ENCODE measurements around the gene LITAF.

The LITAF gene

DNA sequence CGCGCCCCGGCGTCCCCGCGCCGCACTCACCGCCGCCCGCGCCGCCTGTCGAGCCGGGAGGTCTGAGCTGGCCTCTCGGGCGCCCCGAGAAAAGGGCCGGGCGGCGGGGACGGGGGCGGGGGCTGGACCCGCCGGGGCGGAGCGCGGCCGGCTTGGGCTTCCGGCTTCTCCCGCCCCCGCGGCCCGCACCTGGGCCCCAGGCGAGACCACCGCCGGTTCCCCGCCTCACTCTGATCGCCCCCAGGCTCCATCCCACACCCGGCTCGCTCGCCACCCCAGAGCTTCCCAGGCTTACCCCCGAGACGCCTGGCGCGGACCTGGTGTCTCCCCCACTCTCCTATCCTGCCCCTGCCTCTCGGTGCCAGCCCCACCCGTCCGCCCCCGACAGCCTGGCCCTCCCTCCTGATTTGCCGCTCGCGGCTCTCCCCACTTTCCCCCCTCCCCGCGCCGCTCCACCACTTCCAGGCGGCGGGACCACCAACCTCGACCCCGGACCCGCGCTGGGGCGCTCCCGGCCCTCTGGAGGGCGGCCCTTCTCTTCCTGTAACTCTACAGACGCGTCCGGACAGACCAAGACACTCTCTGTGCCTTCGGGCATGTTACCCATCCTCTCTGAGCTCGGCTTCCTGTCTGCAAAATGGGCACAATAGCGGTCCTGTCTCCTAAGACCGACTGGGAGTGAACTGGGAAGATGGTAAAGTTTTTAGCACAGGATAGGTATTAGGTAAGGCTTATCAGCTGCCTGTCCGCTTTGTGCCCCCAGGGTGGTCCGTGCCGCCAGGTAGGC is at the start of gene LITAF:
TSS of gene LITAF (minus strand) at position 64 of the 787 bp plus-strand sequence. CDS start 30,189 bp downstream, outside the sequence.
- H3K27ac Mint-ChIP-seq = peak within 1 kb of the TSS; percentile 99
- H3K4me1 Mint-ChIP-seq = peaks cover 35% of the 10 kb centered on the region
- no peaks in the 10 kb centered on the region for H3K27me3 Mint-ChIP-seq
- H3K36me3 Mint-ChIP-seq = peaks cover 2% of the 10 kb centered on the region
- H3K9me3 Mint-ChIP-seq = no peaks in the 10 kb centered on the region
- peak within 1 kb of the TSS; percentile 99 for H3K4me3 Mint-ChIP-seq

DNA sequence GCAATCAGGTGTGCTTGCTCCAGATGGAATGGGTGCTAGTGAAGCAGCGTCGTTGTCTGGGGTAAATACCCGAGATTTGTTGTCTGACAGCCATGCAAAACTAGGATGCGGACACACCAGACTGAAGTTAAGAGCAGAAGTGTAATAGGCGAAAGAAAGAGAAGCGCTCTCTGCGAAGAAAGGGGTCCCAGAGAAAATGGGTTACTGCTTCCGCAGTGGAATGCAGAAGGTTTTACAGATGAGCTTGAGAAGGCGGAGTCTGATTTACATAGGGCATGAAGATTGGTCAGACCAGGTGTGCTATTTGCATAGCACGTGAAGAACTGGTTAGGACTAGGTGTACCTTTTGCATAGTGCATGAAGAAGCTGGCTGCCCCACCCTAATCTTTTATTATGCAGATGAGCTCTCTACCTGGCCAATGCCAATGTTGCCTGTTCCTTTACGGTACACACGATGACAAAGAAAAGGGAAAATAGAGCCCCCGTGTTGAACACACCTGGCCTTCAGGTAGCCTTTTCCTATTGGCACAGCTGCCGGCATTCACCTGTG is 49.5 kb upstream of the LITAF start:
- Mint-ChIP-seq H3K4me1 (peaks cover 28% of the 10 kb centered on the region), H3K27me3 (no peaks in the 10 kb centered on the region), H3K36me3 (no peaks in the 10 kb centered on the region), H3K27ac (no peak overlapping the region), H3K4me3 (no peak overlapping the region), H3K9me3 (no peaks in the 10 kb centered on the region)

GRCh38 chr16:11635679-11636171 is 49.0 kb upstream of the LITAF start:
- Mint-ChIP-seq H3K4me1 (peaks cover 25% of the 10 kb centered on the region), H3K36me3 (no peaks in the 10 kb centered on the region), H3K27me3 (no peaks in the 10 kb centered on the region), H3K27ac (no peak overlapping the region), H3K4me3 (no peak overlapping the region), H3K9me3 (no peaks in the 10 kb centered on the region)

DNA sequence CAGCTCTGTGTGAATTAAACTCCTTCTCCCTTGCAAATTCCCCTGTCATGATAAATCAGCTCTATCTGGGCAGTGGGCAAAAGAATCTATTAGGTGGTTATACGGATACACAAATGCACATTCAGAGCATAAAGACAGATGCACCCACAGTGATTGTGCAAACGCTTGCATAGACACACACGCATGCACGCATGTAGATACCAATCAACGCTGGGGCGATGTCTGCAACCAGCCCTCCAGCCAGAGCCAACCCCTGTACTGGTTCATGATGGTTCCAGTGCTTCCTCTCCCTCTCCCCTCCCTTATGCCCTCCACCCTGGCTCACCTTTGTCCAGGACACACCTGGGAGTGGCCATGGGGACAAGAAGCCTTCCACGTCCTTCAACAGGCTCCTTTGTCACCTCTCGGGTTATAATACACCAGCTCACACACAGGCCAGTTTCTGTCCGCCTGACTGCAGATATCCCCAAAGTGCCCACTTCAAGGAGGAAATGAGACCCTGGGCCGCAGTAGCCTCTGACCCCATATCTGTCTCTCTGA is 48.5 kb upstream of the LITAF start:
- Mint-ChIP-seq H3K27me3 (no peaks in the 10 kb centered on the region), H3K4me1 (peaks cover 25% of the 10 kb centered on the region), H3K4me3 (no peak overlapping the region), H3K27ac (peak overlapping the region; percentile 46), H3K36me3 (no peaks in the 10 kb centered on the region), H3K9me3 (no peaks in the 10 kb centered on the region)

- H3K9me3 Mint-ChIP-seq = no peaks in the 10 kb centered on the region
- H3K4me1 Mint-ChIP-seq = peaks cover 32% of the 10 kb centered on the region
- no peak overlapping the region for H3K27ac Mint-ChIP-seq
- H3K4me3 Mint-ChIP-seq = no peak overlapping the region
- no peaks in the 10 kb centered on the region for H3K36me3 Mint-ChIP-seq
- no peaks in the 10 kb centered on the region for H3K27me3 Mint-ChIP-seq
Observed at GRCh38 chr16:11634312-11634711, 47.6 kb upstream of the LITAF start.

DNA sequence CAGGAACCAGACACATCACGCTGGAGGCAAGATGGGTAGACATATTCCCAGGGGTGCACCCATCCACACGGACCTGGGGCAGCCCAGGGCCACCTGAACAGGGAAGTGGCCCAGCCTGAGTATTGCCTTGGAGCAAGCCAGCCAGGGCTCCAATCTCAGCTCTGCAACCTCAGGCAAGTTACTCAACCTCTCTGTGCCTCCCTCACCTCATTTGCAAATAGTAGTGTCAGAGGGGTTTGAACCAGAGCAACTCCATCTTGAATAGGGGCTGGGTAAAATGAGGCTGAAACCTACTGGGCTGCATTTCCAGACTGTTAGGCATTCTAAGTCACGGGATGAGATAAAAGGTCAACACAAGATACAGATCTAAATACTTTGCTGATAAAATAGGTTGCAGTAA is 46.4 kb upstream of the LITAF start:
- H3K27me3 Mint-ChIP-seq = no peaks in the 10 kb centered on the region
- no peaks in the 10 kb centered on the region for H3K9me3 Mint-ChIP-seq
- H3K4me1 Mint-ChIP-seq = peaks cover 41% of the 10 kb centered on the region
- no peak overlapping the region for H3K27ac Mint-ChIP-seq
- no peaks in the 10 kb centered on the region for H3K36me3 Mint-ChIP-seq
- H3K4me3 Mint-ChIP-seq = no peak overlapping the region

GRCh38 chr16:11632455-11632939 is 45.8 kb upstream of the LITAF start:
- Mint-ChIP-seq H3K4me3 (no peak overlapping the region), H3K9me3 (no peaks in the 10 kb centered on the region), H3K4me1 (peaks cover 43% of the 10 kb centered on the region), H3K27me3 (no peaks in the 10 kb centered on the region), H3K27ac (no peak overlapping the region), H3K36me3 (no peaks in the 10 kb centered on the region)

DNA sequence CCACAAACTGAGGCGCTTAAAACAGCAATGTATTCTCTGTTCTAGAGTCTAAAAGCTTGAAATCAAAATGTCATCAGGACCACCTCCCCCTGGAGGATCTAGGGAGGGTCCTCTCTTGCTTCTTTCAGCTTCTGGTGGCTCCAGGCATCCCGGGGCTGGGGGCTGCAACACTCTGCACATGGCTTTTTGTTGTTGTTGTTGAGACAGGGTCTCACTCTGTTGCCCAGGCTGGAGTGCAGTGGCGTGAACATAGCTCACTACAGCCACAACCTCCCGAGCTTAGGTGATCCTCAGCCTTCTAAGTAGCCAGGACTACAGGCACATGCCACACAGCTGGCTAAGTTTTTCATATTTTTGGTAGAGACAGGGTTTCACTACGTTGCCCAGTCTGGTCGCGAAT is 44.5 kb upstream of the LITAF start:
- H3K27ac Mint-ChIP-seq = no peak overlapping the region
- no peaks in the 10 kb centered on the region for H3K27me3 Mint-ChIP-seq
- H3K4me1 Mint-ChIP-seq = peaks cover 43% of the 10 kb centered on the region
- no peaks in the 10 kb centered on the region for H3K9me3 Mint-ChIP-seq
- no peak overlapping the region for H3K4me3 Mint-ChIP-seq
- H3K36me3 Mint-ChIP-seq = no peaks in the 10 kb centered on the region

GRCh38 chr16:11630768-11631056 is 44.0 kb upstream of the LITAF start:
- Mint-ChIP-seq H3K9me3 (no peaks in the 10 kb centered on the region), H3K4me1 (peaks cover 43% of the 10 kb centered on the region), H3K27me3 (no peaks in the 10 kb centered on the region), H3K36me3 (no peaks in the 10 kb centered on the region), H3K4me3 (no peak overlapping the region), H3K27ac (peak overlapping the region; percentile 62)

DNA sequence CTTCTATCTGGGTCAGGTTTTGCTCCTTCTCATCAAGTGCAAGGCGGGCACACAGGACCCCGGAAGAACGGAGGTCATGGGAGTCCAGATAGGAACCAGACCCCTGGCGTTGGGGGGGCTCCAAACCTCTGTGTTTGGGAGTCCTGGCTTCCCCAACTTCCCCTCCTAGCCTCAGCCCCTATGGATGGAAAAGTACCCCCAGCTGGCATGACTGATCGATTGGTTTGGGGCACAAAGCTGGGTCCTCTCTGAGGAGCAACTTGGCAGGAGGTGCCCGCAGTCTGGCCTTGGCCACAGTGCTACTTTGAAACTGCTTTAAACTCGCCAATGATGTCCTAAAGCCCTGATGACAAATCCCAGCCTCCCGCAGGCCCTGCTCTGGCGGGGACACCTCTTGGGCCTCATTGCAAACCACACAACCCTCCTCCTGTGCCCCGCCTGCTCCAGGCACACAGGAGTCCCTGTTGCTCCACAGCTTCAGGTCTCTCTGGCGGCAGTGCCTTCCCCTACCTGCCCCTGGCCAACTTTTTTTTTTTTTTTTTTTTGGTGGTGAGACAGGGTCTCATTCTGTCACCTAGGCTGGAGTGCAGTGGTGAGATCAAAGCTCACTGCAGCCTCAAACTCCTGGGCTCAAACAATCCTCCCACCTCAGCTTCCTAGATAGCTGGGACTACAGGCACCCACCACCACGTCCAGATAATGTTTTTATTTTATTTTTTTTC is 43.5 kb upstream of the LITAF start:
- H3K9me3 Mint-ChIP-seq = no peaks in the 10 kb centered on the region
- no peak overlapping the region for H3K4me3 Mint-ChIP-seq
- H3K27ac Mint-ChIP-seq = peak overlapping the region; percentile 62
- H3K36me3 Mint-ChIP-seq = no peaks in the 10 kb centered on the region
- peaks cover 48% of the 10 kb centered on the region for H3K4me1 Mint-ChIP-seq
- no peaks in the 10 kb centered on the region for H3K27me3 Mint-ChIP-seq

GRCh38 chr16:11629071-11630030 is 42.6 kb upstream of the LITAF start:
- Mint-ChIP-seq H3K4me3 (no peak overlapping the region), H3K9me3 (no peaks in the 10 kb centered on the region), H3K27me3 (no peaks in the 10 kb centered on the region), H3K4me1 (peaks cover 50% of the 10 kb centered on the region), H3K27ac (peak overlapping the region; percentile 0), H3K36me3 (no peaks in the 10 kb centered on the region)

GRCh38 chr16:11627822-11628457 is 41.2 kb upstream of the LITAF start:
- Mint-ChIP-seq H3K9me3 (no peaks in the 10 kb centered on the region), H3K27me3 (no peaks in the 10 kb centered on the region), H3K4me3 (no peak overlapping the region), H3K4me1 (peaks cover 46% of the 10 kb centered on the region), H3K27ac (no peak overlapping the region), H3K36me3 (no peaks in the 10 kb centered on the region)

GRCh38 chr16:11627292-11627663 is 40.6 kb upstream of the LITAF start:
- Mint-ChIP-seq H3K27me3 (no peaks in the 10 kb centered on the region), H3K4me3 (no peak overlapping the region), H3K4me1 (peaks cover 51% of the 10 kb centered on the region), H3K36me3 (no peaks in the 10 kb centered on the region), H3K27ac (no peak overlapping the region), H3K9me3 (no peaks in the 10 kb centered on the region)

DNA sequence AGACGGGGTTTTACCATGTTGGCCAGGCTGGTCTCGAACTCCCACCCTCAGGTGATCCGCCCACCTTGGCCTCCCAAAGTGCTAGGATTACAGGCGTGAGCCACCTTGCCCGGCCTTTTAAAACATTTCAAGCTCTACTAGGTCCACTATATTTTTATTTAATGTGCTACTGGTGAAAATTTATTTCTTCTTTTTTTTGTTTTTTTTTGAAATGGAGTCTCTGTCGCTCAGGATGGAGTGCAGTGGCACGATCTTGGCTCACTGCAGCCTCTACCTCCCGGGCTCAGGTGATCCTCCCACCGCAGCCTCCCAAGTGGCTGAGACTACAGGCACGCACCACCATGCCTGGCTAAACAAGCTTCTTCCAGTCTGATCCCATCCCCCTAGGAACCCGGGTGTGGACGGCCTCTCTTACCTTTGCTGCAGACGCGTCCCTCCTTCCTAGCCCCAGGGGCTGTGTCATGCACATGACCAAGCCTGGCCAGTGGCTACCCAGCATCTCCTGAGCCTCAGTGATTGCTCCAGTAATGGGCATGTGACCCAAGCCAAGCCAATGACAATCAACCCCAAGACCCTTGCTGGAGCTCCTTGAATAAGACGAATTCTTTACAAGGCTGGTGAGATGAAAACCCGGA is 40.1 kb upstream of the LITAF start:
- Mint-ChIP-seq H3K4me3 (no peak overlapping the region), H3K27me3 (no peaks in the 10 kb centered on the region), H3K9me3 (no peaks in the 10 kb centered on the region), H3K4me1 (peaks cover 56% of the 10 kb centered on the region), H3K27ac (no peak overlapping the region), H3K36me3 (no peaks in the 10 kb centered on the region)
